GM20431 (cell line): ENCODE data around the gene COG7.
"Not testable (repeated sequence)": the region's sequence is repeated elsewhere in the genome, so short reads cannot be mapped to it uniquely, and the experiment has no call there.

Experiments used
- in situ Hi-C: fragments of 300-500 bp; cut with MseI, MboI; formaldehyde crosslinking; loops from one replicate; pipeline ENCODE4 v1.15.0; 2020; ENCODE audit warnings: low sequenced_read_pairs; ENCODE audit not compliant: unreplicated experiment

The COG7 gene

GRCh38 chr16:23478566-23478965 is 25.6 kb upstream of the COG7 start:
- in situ Hi-C loops = no loop called here

DNA sequence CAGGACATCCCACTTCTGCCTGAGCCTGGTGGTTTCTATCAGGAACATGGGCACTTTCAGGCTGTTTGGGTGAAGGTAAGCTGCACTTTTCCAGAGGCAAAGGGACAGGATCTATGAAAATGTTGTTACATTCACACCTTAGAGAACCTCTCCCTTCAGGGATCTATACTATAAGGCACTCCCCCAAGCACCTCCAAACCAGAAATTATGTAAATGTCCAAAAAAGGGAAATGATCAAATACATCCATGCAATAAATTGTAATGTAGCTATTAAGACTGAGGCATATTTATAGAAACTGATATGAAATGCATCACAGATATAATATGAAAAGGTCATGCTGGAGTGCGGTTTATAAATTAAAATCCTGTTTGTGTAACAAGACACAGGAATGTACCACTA is 23.3 kb upstream of the COG7 start:
- in situ Hi-C loops = no loop called here

DNA sequence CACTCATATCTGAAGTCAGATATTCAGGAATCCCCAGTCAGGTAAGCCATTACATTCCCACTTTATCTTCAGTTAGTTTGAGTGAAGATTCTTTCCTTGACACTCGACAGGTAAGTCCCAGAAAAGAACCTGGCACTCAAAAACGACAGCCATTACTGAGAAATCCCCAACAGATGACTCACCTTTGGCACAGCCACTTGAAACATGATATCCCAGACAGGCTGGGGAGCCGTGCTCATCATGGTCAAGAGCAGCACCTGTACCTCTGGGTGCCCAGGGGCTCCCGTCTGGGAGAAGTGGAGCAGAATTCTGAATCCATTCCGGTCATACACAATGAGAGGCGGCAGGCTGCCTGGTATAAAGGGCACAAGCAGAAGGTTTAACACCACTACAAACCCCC is 16.8 kb upstream of the COG7 start:
- in situ Hi-C loops = no loop called here

DNA sequence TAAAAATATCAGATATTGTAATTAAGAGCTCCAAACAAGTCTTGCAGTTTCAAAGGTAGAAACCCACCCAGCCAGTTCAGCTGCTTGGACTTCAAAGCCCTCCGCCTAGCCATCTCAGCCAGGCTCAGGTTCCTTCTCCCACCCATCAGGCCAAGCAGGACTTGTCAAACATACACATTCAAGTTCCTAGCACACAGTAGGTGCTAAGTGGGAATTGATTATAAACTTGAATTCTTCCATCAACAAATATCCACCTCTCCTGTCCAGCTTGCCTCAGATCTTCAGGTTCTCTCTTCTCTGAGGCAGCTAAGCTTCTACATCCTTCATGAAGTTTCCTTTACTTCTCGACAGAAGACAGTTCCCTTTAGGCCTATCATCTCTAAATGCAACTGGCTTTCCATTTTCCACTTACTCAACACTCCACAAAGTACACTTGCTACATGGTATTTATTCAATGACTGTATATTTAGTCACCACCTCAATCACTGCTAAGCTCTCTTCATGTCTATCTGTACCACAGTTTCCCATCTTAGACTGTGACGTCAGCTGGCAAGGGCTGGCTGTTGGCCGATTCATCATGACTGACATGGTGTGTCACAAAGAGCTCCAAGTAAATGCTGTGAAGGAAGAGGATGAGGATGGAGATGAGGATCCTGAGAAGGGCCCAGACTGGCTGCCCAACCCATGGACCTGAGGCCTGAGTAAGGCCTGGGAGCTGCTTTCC is 13.3 kb upstream of the COG7 start:
- in situ Hi-C loops = no loop called here

DNA sequence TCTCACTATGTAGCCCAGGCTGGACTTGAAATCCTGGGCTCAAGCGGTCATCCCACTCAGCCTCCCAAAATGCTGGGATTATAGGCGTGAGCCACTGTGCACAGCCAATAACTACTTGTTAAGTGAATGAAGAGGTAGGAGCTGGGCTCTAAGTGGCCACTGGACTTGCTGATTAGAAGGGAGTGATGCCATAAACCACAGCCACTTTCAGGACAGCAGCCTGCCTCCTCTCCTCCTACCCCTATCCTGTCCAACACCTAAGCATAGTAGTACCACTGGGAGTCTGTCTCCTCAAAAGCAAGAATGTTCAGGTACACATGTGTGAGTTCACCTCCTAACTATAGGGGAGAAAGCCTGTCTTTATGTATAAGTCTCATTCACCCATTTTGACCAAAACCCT is 12.2 kb upstream of the COG7 start:
- in situ Hi-C loops = no loop called here

GRCh38 chr16:23464196-23464595 is 11.2 kb upstream of the COG7 start:
- in situ Hi-C loops = no loop called here

DNA sequence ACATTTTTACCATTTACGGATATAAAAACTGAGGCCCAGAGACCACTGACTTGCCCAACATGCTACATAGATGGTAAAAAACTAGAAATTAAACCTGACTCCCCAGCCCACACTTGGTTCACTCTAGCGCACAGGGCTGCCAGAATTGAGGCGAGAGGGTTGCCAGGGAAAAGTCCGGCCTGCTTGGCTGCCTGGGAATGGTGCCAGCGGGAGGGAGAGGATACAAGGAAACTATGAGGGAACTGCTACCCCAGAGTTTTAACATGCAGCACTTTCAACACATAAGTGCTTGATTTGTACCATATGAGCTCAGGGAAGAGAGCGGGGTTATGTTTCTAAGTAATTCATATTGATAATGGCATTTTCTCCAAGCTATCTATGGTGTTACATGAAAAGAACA is 10.0 kb upstream of the COG7 start:
- in situ Hi-C loops = not testable (repeated sequence)

DNA sequence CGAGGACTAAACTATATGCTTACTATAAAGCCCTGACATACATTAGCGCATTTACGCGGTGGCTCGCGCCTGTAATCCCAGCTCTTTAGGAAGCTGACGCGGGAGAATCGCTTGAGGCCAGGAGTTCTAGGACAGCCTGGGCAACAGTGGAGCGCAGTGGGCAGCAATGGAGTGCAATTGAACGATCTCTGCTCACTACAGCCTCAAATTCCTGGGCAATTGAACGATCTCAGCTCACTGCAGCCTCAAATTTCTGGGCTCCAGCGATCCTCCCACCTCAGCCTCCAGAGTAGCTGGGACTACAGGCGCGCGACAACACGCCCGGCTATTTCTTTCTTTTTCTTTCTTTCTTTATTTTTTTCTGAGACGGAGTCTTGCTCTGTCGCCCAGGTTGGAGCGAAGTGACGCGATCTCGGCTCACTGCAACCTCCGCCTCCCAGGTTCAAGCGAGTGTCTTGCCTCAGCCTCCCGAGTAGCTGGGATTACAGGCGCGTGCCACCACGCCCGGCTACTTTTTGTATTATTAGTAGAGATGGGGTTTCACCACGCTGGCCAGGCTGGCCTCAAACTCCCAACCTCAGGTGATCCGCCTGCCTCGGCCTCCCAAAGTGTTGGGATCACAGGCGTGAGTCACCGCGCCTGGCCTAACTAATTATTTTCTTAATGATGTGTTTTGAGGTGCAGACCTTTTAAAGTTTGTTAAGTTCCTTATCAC is 506 bp upstream of the COG7 start:
- in situ Hi-C loops = no loop called here

DNA sequence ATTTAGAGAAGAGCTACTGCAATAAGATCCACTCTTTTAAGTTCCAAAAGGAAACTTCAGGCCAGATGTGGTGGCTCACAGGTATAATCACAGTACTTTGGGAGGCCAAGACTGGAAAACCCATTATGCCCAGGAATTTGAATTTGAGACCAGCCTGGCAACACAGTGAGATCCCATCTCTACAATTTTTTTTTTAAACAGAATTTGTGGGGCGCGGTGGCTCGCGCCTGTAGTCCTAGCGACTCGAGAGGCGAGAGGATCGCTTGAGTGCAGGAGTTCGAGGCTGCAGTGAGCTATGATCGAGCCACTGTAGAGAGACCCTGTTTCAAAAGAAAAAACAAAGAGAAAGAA is 793 bp downstream of the COG7 start:
- in situ Hi-C loops = no loop called here

- in situ Hi-C loops = no loop called here
Observed at GRCh38 chr16:23448392-23448791, 4.6 kb downstream of the COG7 start.

- in situ Hi-C loops = loop anchor here (10.0 kb wide), 1 partner anchor 253 kb away; the partner anchor contains the start of gene SCNN1G
Observed at GRCh38 chr16:23437542-23437941, 15.4 kb downstream of the COG7 start.

DNA sequence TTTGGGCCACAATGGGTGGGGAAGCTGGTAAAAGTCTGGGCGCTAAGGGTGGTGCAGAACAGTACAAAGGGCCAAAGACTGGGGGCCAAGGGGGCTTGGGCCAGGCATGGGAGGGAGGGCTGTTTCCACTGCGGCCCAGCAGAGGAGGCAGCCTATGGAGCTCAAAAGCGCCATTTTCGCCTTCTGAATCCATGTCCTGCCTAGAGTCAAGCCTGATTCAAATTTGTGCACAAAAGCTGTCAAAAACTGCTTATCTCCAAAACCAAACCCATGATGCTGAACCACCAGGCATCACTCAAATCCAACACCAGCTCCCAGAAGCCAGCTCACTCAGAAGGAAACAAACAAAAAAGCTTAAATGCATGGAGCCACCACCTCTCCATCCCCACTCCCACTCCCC is 16.0 kb downstream of the COG7 start:
- in situ Hi-C loops = loop anchor here (10.0 kb wide), 1 partner anchor 252 kb away; the partner anchor contains the start of gene SCNN1G

DNA sequence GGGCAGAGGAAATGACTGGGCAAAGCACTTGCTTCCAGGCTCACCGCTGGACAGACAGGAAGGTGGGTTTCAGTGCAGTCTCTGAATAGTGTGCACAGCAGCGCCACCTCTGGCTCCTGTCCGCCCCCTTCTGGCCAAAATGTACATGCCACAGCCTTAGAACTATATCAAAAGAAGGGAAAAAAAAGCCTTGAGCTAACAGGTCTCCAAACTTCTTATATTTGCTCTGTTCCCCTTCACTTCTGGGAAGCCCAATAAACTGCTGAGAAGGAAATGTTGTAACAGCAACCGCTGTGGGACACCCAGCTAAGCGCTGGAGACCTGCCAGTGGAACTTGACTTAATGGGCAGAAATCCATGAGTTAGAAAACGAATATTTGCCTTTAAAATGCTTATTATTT is 17.5 kb downstream of the COG7 start:
- in situ Hi-C loops = loop anchor here (10.0 kb wide), 1 partner anchor 251 kb away; the partner anchor contains the start of gene SCNN1G

DNA sequence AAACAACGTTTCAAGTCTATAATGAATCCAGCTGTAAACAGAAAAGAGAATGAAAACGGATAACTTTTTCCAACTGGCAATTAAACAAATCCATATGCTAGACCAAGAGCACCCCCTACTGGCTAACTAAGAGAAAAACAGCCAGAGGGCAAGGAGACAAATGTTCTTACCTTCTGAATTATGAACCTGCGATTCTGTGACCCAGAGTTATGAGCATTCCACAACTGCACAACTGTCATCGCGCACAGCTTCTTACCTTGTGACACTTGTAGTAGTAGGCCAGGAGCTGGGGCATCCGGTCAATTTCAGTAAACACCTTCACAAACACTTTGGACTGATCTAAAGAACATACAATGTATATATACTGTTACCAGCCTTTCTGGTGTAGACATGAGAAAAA is 18.6 kb downstream of the COG7 start:
- in situ Hi-C loops = loop anchor here (10.0 kb wide), 1 partner anchor 250 kb away; the partner anchor contains the start of gene SCNN1G

DNA sequence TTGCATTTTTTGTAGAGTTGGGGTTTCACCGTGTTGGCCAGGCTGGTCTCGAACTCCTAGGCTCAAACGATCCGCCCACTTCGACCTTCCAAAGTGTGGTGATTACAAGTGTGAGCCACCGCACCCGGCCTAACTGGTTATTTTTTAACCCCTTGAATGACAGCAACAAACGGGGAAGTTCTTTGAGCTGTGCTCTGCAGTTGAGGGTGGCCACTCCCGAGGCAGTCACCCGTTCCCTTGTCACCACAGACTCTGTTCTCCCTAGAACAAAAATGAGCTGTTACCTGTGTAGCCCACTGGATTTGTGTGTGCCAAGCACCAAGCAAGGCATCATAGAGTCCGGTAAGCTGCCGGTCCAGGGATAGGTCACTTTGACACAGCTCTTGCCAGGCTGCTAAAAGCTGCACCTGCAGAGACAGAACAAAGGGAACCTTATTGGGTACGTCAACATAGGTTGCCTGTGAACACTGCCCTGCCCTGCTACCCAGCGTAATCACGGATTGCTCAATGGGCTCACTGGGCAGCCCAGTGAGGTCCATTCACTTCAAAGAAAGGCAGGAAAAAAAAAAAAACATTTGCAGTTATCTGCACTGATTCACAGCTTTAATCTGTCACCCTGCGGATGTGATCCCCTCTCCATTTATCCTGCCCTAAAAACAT is 19.6 kb downstream of the COG7 start:
- in situ Hi-C loops = loop anchor here (10.0 kb wide), 1 partner anchor 249 kb away; the partner anchor contains the start of gene SCNN1G

DNA sequence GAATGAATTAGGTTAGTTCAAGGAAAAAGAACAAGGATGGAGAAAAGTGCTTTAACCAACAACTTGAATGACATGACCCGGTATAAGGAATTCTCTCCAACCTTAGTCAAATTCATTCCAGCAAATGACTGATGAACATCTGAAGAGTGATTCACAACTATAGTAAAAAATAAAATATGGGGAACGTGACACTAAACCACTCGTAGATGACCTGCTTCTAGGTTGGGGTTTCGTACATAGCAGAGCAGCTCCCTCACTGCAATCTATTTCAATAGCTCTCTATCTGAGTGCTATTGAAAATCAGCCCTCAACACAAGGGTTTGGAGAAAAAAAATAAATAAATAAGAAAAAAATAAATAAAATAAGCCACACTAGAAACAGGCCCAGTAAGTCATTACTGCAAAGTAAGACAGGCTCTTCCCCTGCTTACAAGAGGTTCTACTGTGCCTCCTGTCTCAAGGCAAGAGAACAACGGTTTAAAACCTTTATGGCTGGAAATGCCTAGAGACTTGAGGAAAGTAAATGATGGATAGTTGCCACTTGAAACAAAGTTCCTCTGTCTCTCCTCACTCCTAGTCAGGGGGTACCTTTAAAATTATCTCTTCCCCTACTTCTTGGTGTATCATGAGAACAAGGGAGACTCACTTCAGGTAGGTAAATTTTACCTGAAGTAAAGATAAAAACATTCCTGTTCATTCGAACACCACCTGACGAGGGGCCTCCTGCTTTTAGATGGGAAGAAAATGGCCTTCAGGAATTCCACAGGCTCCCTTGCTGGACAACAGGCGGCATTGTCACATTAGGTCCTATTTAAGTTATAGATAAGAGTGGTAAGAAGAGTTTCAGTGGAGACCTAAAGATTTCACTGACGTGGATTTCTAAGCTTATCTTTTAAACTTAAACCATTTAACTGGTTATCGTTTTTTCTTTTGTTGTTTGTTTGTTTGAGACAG is 20.5 kb downstream of the COG7 start:
- in situ Hi-C loops = loop anchor here (10.0 kb wide), 1 partner anchor 248 kb away; the partner anchor contains the start of gene SCNN1G

GRCh38 chr16:23428351-23428750 is 24.6 kb downstream of the COG7 start:
- in situ Hi-C loops = no loop called here

GRCh38 chr16:23424292-23424958 is 28.6 kb downstream of the COG7 start:
- in situ Hi-C loops = no loop called here

- in situ Hi-C loops = no loop called here
Observed at GRCh38 chr16:23423496-23424049, 29.4 kb downstream of the COG7 start.
